H1 (cell line): ENCODE measurements around the gene TIAL1.

ENCODE experiments used
- EP300 ChIP-seq, 2 experiments: IDR thresholded peaks; 1 replicate in 1 of 2; 2 replicates in 1 of 2; pipeline ENCODE4 v1.6.1; 2011 to 2012; ENCODE audit warnings: low read depth in 2 of 2, low read length in 2 of 2, mild to moderate bottlenecking in 2 of 2, borderline replicate concordance in 1 of 2, inconsistent platforms in 1 of 2, moderate library complexity in 1 of 2
- GABPA ChIP-seq: IDR thresholded peaks from 2 replicates; pipeline ENCODE4 v1.6.1; 2011; ENCODE audit warnings: mild to moderate bottlenecking, low read length, moderate library complexity, borderline replicate concordance; ENCODE audit not compliant: insufficient read depth
- RFX5 ChIP-seq: IDR thresholded peaks from 2 replicates; pipeline ENCODE4 v1.6.1; 2011; ENCODE audit warnings: low read depth, low read length, improper control_type of control experiment, borderline replicate concordance
- RNF2 ChIP-seq: fragments of 200-900, 300-1000 bp; sonication (generic); IDR thresholded peaks from 2 replicates; pipeline ENCODE4 v1.7.1; 2016; ENCODE audit warnings: borderline replicate concordance, low read depth, mild to moderate bottlenecking, antibody characterized with exemption, low read length; ENCODE audit not compliant: poor library complexity, severe bottlenecking; ENCODE audit errors: missing control alignments
- SIX5 ChIP-seq: IDR thresholded peaks from 2 replicates; pipeline ENCODE4 v1.6.1; 2011; ENCODE audit warnings: mild to moderate bottlenecking, low read depth, low read length
- SRF ChIP-seq: IDR thresholded peaks from 2 replicates; pipeline ENCODE4 v1.6.1; 2011; ENCODE audit warnings: mild to moderate bottlenecking, low read depth, low read length, moderate library complexity
- TF ChIP-seq, protein P1 (sequence below), 3 experiments: IDR thresholded peaks; 1 replicate in 2 of 3; 2 replicates in 1 of 3; pipeline versions ENCODE4 v1.5.1 to v1.6.1; 2011; ENCODE audit warnings: low read length in 3 of 3, mild to moderate bottlenecking in 3 of 3, inconsistent platforms in 2 of 3, low read depth in 1 of 3, moderate library complexity in 1 of 3; ENCODE audit not compliant: insufficient read depth in 1 of 3; ENCODE audit errors: control extremely low read depth in 1 of 3
- TF ChIP-seq, protein P2 (sequence below): IDR thresholded peaks from 2 replicates; pipeline ENCODE4 v1.6.1; 2012; ENCODE audit warnings: low read length, inconsistent platforms

DNA sequence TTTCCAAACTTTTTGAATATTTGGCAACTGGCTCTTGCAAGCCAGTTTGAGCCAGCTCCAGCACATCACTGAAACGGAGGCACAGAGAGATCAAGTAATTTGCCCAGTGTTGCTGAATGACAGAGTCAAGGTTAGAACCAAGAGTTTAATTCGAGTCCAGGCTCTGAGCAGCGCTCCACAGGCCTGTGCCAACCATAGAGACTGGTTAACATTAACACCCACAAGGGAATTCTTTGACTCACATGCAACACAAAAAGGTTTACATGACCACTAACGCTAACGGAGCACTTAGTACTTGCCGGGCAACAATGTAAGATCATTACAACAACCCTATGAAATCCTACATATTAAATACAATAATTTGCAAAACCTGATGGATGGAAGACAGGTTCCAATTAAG, 55.7 kb downstream of the TIAL1 start:
- no peak for TF ChIP-seq RNF2
- TF ChIP-seq RFX5 = no peak
- no peak for TF ChIP-seq SRF
- TF ChIP-seq, protein P1, sequence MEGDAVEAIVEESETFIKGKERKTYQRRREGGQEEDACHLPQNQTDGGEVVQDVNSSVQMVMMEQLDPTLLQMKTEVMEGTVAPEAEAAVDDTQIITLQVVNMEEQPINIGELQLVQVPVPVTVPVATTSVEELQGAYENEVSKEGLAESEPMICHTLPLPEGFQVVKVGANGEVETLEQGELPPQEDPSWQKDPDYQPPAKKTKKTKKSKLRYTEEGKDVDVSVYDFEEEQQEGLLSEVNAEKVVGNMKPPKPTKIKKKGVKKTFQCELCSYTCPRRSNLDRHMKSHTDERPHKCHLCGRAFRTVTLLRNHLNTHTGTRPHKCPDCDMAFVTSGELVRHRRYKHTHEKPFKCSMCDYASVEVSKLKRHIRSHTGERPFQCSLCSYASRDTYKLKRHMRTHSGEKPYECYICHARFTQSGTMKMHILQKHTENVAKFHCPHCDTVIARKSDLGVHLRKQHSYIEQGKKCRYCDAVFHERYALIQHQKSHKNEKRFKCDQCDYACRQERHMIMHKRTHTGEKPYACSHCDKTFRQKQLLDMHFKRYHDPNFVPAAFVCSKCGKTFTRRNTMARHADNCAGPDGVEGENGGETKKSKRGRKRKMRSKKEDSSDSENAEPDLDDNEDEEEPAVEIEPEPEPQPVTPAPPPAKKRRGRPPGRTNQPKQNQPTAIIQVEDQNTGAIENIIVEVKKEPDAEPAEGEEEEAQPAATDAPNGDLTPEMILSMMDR (IDR thresholded peaks at IDR 0.05; ENCODE audit: control extremely low read depth in 1 of 3, insufficient read depth in 1 of 3, low read depth in 1 of 3, low read length in 3 of 3) = no peak
- no peak for TF ChIP-seq GABPA
- TF ChIP-seq EP300 (IDR thresholded peaks at IDR 0.05; ENCODE audit: borderline replicate concordance in 1 of 2, low read depth in 2 of 2, low read length in 2 of 2) = no peak
- TF ChIP-seq SIX5 = no peak
- TF ChIP-seq, protein P2, sequence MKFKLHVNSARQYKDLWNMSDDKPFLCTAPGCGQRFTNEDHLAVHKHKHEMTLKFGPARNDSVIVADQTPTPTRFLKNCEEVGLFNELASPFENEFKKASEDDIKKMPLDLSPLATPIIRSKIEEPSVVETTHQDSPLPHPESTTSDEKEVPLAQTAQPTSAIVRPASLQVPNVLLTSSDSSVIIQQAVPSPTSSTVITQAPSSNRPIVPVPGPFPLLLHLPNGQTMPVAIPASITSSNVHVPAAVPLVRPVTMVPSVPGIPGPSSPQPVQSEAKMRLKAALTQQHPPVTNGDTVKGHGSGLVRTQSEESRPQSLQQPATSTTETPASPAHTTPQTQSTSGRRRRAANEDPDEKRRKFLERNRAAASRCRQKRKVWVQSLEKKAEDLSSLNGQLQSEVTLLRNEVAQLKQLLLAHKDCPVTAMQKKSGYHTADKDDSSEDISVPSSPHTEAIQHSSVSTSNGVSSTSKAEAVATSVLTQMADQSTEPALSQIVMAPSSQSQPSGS = no peak
